Gastroesophageal sphincter (tissue), 3 donors: ENCODE measurements around the gene TARBP1.

Experiments
- CTCF ChIP-seq, 4 experiments: fragments of 200-600 bp in 2 of 4; fragments of 450-650 bp in 2 of 4; sonication (generic) in 1 of 4; IDR thresholded peaks; one replicate each; pipeline ENCODE4 v1.5.1; 2017 to 2019; ENCODE audit warnings: antibody characterized with exemption in 4 of 4, mild to moderate bottlenecking in 2 of 4, moderate library complexity in 2 of 4
- EP300 ChIP-seq: sonication (generic); formaldehyde crosslinking; IDR thresholded peaks from one replicate; pipeline ENCODE4 v1.6.1; 2017; ENCODE audit warnings: antibody characterized with exemption, mild to moderate bottlenecking
- POLR2A ChIP-seq, 2 donors: fragments of 450-650 bp; IDR thresholded peaks; one replicate each; pipeline ENCODE4 v1.6.1; 2017; ENCODE audit warnings: antibody characterized with exemption in 2 of 2, mild to moderate bottlenecking in 2 of 2, moderate library complexity in 1 of 2

- TF ChIP-seq CTCF (IDR thresholded peaks at IDR 0.05) (no peak), EP300 (no peak), POLR2A (IDR thresholded peaks at IDR 0.05) (no peak)
Measured at GRCh38 chr1:234342774-234343173, 136.2 kb downstream of the TARBP1 start.
